K562 (cell line): Measurements from ENCODE around the gene C6orf141. TPM values are rescaled to one million over a fixed set of nuclear protein-coding genes. Genes with fewer than 3 reads are reported as not detected.

ENCODE experiments used
- ARID1B ChIP-seq: fragments of 450-650 bp; IDR thresholded peaks from 2 replicates; pipeline ENCODE4 v1.6.1; 2016; ENCODE audit warnings: antibody characterized with exemption, mild to moderate bottlenecking, inconsistent platforms
- ATF7 ChIP-seq: fragments of 450-650 bp; IDR thresholded peaks from 2 replicates; pipeline ENCODE4 v1.7.1; 2014; ENCODE audit warnings: mild to moderate bottlenecking, moderate library complexity
- CBFA2T3 ChIP-seq: fragments of 450-650 bp; IDR thresholded peaks from 2 replicates; pipeline ENCODE4 v1.6.1; 2017
- CBX3 ChIP-seq, 2 experiments: IDR thresholded peaks; 1 replicate in 1 of 2; 2 replicates in 1 of 2; pipeline ENCODE4 v1.6.1; 2012; ENCODE audit warnings: inconsistent platforms in 2 of 2, low read length in 2 of 2, borderline replicate concordance in 1 of 2, control low read depth in 1 of 2
- DPF2 ChIP-seq: fragments of 450-650 bp; IDR thresholded peaks from 2 replicates; pipeline ENCODE4 v1.6.1; 2016
- FOSL1 ChIP-seq: fragments of 200-800 bp; sonication (Bioruptor generic); conservative IDR thresholded peaks from 2 replicates; pipeline ENCODE4 v1.6.1; 2016; ENCODE audit warnings: missing genetic modification characterization, missing compliant biosample characterization
- FOXM1 ChIP-seq, 2 experiments: fragments of 450-650 bp in 1 of 2; sonication (generic) in 1 of 2; formaldehyde crosslinking in 1 of 2; IDR thresholded peaks; 2 replicates each; pipeline versions ENCODE4 v1.6.1 to v1.9.0; 2017 to 2022; ENCODE audit warnings: low read depth in 2 of 2, mild to moderate bottlenecking in 2 of 2, missing genetic modification reagents in 1 of 2, moderate library complexity in 1 of 2
- HDAC8 ChIP-seq: fragments of 450-650 bp; IDR thresholded peaks from 2 replicates; pipeline ENCODE4 v1.6.1; 2016; ENCODE audit warnings: mild to moderate bottlenecking, missing genetic modification characterization, moderate library complexity, missing compliant biosample characterization
- JUNB ChIP-seq: fragments of 450-650 bp; formaldehyde crosslinking; conservative IDR thresholded peaks from 2 replicates; pipeline ENCODE4 v1.4.0; 2020; ENCODE audit warnings: mild to moderate bottlenecking
- JUND ChIP-seq, 2 experiments: IDR thresholded peaks; 2 replicates in 1 of 2; 3 replicates in 1 of 2; pipeline ENCODE4 v1.6.1; 2011; ENCODE audit warnings: borderline replicate concordance in 2 of 2, low read depth in 2 of 2, low read length in 2 of 2, improper control_type of control experiment in 1 of 2, missing biosample characterization in 1 of 2, missing genetic modification characterization in 1 of 2, missing genetic modification reagents in 1 of 2
- NCOR1 ChIP-seq: fragments of 450-650 bp; IDR thresholded peaks from 2 replicates; pipeline ENCODE4 v1.6.1; 2016; ENCODE audit warnings: mild to moderate bottlenecking, moderate library complexity
- PBX2 ChIP-seq, 2 experiments: IDR thresholded peaks in 1 of 2; conservative IDR thresholded peaks in 1 of 2; 2 replicates each; pipeline ENCODE4 v1.6.1; 2016; ENCODE audit warnings: low read depth in 2 of 2, mild to moderate bottlenecking in 1 of 2, missing compliant biosample characterization in 1 of 2, missing genetic modification characterization in 1 of 2, moderate library complexity in 1 of 2
- POLR2A ChIP-seq: fragments of 450-650 bp; conservative IDR thresholded peaks from 2 replicates; pipeline ENCODE4 v1.6.1; 2016
- SMAD4 ChIP-seq: fragments of 250-450 bp; sonication (Bioruptor Pico); conservative IDR thresholded peaks from 2 replicates; pipeline ENCODE4 v1.8.0; 2021; ENCODE audit warnings: inconsistent platforms, mild to moderate bottlenecking, moderate library complexity
- SMARCE1 ChIP-seq: fragments of 450-650 bp; IDR thresholded peaks from 2 replicates; pipeline ENCODE4 v1.7.1; 2016; ENCODE audit warnings: mild to moderate bottlenecking
- SP2 ChIP-seq: IDR thresholded peaks from 2 replicates; pipeline ENCODE4 v1.6.1; 2011; ENCODE audit warnings: mild to moderate bottlenecking, low read depth, low read length, moderate library complexity; ENCODE audit not compliant: poor library complexity, severe bottlenecking; ENCODE audit errors: extremely low read depth
- STAT5A ChIP-seq: IDR thresholded peaks from 2 replicates; pipeline ENCODE4 v1.6.1; 2012; ENCODE audit warnings: low read length, inconsistent platforms, borderline replicate concordance
- TAL1 ChIP-seq: fragments of 450-650 bp; IDR thresholded peaks from 2 replicates; pipeline ENCODE4 v1.6.1; 2016; ENCODE audit warnings: mild to moderate bottlenecking
- TCF3 ChIP-seq: sonication (generic); formaldehyde crosslinking; IDR thresholded peaks from 2 replicates; pipeline ENCODE4 v1.4.0; 2020; ENCODE audit warnings: mild to moderate bottlenecking, missing genetic modification reagents
- ZNF133 ChIP-seq: fragments of 250-450 bp; sonication (Bioruptor Pico); IDR thresholded peaks from 2 replicates; pipeline ENCODE4 v1.4.0; 2020; ENCODE audit warnings: mild to moderate bottlenecking
- ZNF263 ChIP-seq: sonication (generic); formaldehyde crosslinking; IDR thresholded peaks from 2 replicates; pipeline ENCODE4 v1.8.0; 2022; ENCODE audit warnings: mild to moderate bottlenecking, missing genetic modification reagents, borderline replicate concordance
- ZNF695 ChIP-seq: fragments of 450-650 bp; formaldehyde crosslinking; IDR thresholded peaks from 2 replicates; pipeline ENCODE4 v1.4.0; 2020; ENCODE audit warnings: mild to moderate bottlenecking, moderate library complexity
- polyA plus RNA-seq, 8 experiments: library from polyadenylated mRNA; depleted of rRNA in 4 of 8; stranded (reverse) in 5 of 8; unstranded in 3 of 8; fragments of >200 nt; fragmentation: Nextera tagmentation in 2 of 8; fragmentation: Illumina TruSeq in 1 of 8; extraction: Ambion mirVana in 2 of 8; extraction: Trizol in 1 of 8; gene quantifications; 2 replicates each; pipeline versions ENCODE4 v1.2.1 to v1.2.3, GENCODE V29; 2011 to 2014; ENCODE audit warnings: inconsistent platforms in 1 of 8, missing spikeins in 1 of 8
- total RNA-seq, 7 experiments: library from RNA; depleted of rRNA in 6 of 7; stranded (reverse); fragments of >200 nt in 6 of 7; fragmentation: Illumina TruSeq in 2 of 7; extraction: Trizol in 2 of 7; gene quantifications; 2 replicates each; pipeline versions ENCODE4 v1.2.1 to v1.2.3, GENCODE V29; 2011 to 2021; ENCODE audit warnings: low replicate concordance in 1 of 7
- TF ChIP-seq, protein P1 (sequence below): fragments of 450-650 bp; conservative IDR thresholded peaks from 2 replicates; pipeline ENCODE4 v1.6.1; 2016; ENCODE audit warnings: missing genetic modification characterization, low read depth, mild to moderate bottlenecking, control low read depth, missing compliant biosample characterization

Gene C6orf141
- total and polyA plus RNA-seq, 9 of the 15 experiments (the other 6 are each of a cell fraction or from before 2014, with no cell fraction given) = not detected

- TF ChIP-seq ZNF133 (CRISPR knock-in tag) = no peak
- peak; percentile 65 for TF ChIP-seq ARID1B
- TF ChIP-seq HDAC8 (tag) = no peak
- TF ChIP-seq FOSL1 (tag) = no peak
- peak; percentile 79 for TF ChIP-seq CBFA2T3
- TF ChIP-seq JUND (IDR thresholded peaks at IDR 0.05; ENCODE audit: borderline replicate concordance, low read depth, low read length) = no peak
- no peak for TF ChIP-seq JUND (tag; IDR thresholded peaks at IDR 0.05; ENCODE audit: borderline replicate concordance, low read depth, low read length)
- TF ChIP-seq PBX2 (CRISPR knock-in tag; IDR thresholded peaks at IDR 0.05; ENCODE audit: low read depth) = no peak
- TF ChIP-seq PBX2 (tag; conservative IDR thresholded peaks at IDR 0.05; ENCODE audit: low read depth) = peak; percentile 41; the same call in 1 of the 2 replicates
- no peak for TF ChIP-seq ZNF263 (CRISPR knock-in tag)
- no peak for TF ChIP-seq SMARCE1
- peak; percentile 29; the same call in 1 of the 2 replicates for TF ChIP-seq NCOR1
- peak; percentile 41; the same call in 1 of the 2 replicates for TF ChIP-seq STAT5A
- 0 out of 3 replicates have a peak, but pooled peaks of 1 of the 2 experiments have one; percentile 47 for TF ChIP-seq CBX3 (IDR thresholded peaks at IDR 0.05; ENCODE audit: borderline replicate concordance in 1 of 2, low read length in 2 of 2)
- no peak for TF ChIP-seq SP2
- peak; percentile 70 for TF ChIP-seq TAL1
- no peak for TF ChIP-seq JUNB (CRISPR knock-in tag)
- peak; percentile 23; the same call in 1 of the 2 replicates for TF ChIP-seq FOXM1 (IDR thresholded peaks at IDR 0.05; ENCODE audit: low read depth)
- TF ChIP-seq FOXM1 (CRISPR knock-in tag; IDR thresholded peaks at IDR 0.05; ENCODE audit: low read depth) = no peak
- 0 out of 2 replicates have a peak, but pooled peaks have one; percentile 26 for TF ChIP-seq SMAD4 (CRISPR knock-in tag)
- TF ChIP-seq, protein P1, sequence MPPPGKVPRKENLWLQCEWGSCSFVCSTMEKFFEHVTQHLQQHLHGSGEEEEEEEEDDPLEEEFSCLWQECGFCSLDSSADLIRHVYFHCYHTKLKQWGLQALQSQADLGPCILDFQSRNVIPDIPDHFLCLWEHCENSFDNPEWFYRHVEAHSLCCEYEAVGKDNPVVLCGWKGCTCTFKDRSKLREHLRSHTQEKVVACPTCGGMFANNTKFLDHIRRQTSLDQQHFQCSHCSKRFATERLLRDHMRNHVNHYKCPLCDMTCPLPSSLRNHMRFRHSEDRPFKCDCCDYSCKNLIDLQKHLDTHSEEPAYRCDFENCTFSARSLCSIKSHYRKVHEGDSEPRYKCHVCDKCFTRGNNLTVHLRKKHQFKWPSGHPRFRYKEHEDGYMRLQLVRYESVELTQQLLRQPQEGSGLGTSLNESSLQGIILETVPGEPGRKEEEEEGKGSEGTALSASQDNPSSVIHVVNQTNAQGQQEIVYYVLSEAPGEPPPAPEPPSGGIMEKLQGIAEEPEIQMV (tag) = no peak
- TF ChIP-seq DPF2 = peak; percentile 44; the same call in 1 of the 2 replicates
- no peak for TF ChIP-seq ATF7
- no peak for TF ChIP-seq ZNF695 (CRISPR knock-in tag)
- TF ChIP-seq TCF3 = peak; percentile 65
- no peak for TF ChIP-seq POLR2A
Measured at GRCh38 chr6:49563006-49563886, 12.8 kb downstream of the C6orf141 start (continued).
